ENCODE results near the gene SLC46A3. TPM values are rescaled to one million over a fixed set of nuclear protein-coding genes. Genes with fewer than 3 reads are reported as not detected.
"Not testable (repeated sequence)": the region's sequence is repeated elsewhere in the genome, so short reads cannot be mapped to it uniquely, and the experiment has no call there.

SLC46A3 gene, protein sequence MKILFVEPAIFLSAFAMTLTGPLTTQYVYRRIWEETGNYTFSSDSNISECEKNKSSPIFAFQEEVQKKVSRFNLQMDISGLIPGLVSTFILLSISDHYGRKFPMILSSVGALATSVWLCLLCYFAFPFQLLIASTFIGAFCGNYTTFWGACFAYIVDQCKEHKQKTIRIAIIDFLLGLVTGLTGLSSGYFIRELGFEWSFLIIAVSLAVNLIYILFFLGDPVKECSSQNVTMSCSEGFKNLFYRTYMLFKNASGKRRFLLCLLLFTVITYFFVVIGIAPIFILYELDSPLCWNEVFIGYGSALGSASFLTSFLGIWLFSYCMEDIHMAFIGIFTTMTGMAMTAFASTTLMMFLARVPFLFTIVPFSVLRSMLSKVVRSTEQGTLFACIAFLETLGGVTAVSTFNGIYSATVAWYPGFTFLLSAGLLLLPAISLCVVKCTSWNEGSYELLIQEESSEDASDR
- polyA plus RNA-seq (2013, experiment 1 of 2; ENCODE audit: insufficient read length): 4.1 TPM
- 6.7 TPM for polyA plus RNA-seq (2013, experiment 2 of 2; ENCODE audit: insufficient read length)

DNA sequence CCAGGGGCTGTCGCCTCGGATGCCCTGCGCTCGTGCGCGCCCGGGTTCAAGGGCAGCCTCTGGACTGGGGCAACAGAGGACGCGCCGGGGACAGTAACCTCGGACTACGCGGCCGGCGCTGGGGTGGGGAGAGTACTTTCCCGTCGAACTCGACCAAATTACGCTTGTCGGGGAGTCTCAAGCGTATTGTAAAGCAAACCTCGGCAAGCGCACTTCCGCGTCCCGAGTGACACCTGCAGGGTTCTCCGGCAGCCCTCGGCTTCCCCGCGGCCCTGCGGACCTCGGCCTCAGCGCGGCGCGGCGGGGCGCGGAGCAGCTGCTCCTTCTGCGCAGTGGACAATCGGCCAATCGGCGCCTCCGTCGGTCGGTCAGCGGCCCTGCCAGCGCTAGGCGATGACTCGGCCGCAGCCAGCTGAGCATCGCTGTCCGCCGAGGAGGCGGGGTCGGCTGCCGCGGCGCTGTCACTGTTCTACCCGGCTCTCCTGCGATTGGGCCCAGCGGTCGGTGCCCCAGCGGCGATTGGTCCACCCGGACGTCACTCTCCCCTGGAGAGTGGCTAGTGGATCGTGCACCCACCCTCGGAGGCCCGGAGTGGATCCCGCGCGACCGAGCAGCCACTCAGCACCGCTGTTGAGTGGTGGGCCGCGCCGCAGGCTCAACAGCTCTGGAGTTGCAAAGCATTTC lies at the start of gene SLC46A3:
TSS of gene SLC46A3 (minus strand) at position 428 of the 684 bp plus-strand sequence. CDS start 972 bp downstream, outside the sequence.
- DNase-seq: peak; percentile 98

DNA sequence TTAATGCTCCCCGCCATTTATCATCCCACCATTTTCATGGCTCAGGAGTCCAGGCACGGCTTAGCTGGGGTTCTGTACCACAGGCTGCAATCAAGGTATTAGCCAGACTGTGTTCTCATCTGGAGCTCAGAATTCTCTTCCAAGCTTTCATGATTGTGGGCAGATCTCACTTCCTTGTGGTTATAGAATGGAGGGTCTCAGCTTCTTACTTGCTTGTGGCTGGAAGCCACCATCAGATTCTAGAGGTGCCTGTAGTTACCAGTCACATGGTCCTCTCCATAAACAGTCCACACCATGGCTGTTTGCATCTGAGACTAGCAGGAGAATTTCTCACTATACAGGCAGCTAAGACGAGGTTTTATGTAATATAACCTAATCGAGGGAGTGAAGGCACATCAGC lies 45.1 kb upstream of the SLC46A3 start:
- no peak for DNase-seq

DNA sequence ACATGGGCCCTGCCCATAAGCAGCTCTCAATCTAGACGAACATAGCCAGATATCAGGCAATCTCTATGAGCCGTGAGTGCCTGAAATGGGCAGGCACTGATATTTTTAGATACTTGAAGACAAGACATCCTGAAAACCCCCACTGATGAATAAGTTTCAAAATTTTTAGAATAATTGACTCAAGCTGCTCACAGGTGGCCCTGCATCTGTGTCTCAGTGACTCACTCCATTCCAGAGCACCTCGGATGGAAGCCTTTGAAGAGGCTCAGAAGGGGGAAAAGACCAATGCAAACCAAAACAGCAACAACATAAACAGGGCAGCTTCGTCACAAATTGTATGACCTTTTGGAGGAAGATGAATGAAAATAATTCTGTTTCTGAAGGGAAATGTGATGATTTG lies 42.8 kb upstream of the SLC46A3 start:
- peak; percentile 10 for DNase-seq

DNA sequence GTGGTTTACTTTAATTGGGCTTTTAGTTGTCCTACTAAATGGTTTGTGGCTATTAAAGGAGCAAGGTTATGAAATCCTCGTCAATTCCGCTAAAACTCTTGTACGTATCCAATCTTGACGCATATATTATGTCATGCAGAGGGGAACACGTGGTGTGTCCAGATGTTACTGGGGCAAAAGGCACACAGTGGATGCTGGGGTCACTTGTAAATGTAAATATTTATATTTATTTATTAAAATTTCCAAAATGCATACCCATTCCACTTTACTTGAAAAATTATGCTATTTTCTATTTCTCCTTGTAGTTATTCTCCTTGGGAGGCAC lies 36.7 kb upstream of the SLC46A3 start:
- no peak for DNase-seq

DNA sequence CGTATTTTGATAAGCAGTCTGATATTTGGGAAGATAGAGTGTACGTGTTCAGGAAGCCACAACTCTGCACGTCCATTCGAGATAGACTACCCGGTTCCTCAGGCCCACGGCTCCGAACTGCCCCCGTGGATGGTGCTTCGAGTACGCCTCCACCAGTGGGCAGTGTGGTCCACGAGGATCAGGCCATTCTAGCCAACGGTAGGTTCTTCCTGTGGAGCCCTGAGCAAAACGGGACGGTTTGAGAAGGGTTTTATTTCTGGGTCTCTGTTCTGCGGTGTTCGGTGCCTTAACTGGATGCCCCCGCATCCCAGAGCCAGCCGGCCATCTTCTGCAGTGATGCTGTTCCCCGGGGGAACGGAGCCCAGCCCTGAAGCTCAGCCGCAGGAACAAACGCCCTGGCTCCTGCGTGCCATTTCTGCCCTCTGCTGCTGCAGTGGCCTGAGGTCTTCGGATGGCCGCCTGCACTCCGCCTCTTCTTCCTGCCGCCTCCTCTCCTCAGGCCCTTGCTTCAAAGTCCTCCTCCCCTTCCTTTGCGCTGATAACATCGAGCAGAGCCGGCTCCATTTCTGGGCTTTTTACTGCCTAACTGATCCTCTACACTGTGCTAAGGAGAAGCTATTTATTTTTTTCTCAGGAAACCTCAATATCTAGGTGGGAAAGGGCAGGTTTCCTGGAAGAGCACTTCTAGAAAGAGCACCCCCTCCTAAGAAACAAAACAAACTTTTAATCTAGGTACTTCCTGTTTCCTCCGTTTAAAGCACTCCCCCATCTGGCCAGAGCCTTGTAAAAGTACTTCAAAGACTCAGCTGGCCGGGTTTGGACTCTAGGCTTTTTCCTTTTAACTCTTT lies 36.2 kb upstream of the SLC46A3 start:
- peak; percentile 31 for DNase-seq

DNA sequence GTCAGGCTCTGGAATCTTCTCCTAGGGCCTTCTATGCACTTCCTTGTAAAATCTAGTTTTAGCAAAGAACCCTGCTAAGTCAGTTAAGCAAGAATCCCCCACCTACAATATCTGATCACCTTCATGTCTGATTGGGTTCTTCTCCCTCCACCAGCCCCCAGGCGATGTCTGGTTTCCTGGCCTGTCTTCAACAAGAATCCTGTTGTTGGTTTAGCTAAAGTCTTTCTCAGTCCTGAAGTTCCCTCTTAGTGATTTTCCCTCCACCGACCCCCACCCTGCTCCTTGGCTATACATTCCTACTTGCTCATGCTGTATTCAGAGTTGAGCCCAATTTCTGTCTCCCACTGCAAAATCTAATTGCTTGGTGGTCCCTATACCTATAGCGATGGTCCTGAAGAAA lies 35.2 kb upstream of the SLC46A3 start:
- DNase-seq: peak; percentile 56

DNA sequence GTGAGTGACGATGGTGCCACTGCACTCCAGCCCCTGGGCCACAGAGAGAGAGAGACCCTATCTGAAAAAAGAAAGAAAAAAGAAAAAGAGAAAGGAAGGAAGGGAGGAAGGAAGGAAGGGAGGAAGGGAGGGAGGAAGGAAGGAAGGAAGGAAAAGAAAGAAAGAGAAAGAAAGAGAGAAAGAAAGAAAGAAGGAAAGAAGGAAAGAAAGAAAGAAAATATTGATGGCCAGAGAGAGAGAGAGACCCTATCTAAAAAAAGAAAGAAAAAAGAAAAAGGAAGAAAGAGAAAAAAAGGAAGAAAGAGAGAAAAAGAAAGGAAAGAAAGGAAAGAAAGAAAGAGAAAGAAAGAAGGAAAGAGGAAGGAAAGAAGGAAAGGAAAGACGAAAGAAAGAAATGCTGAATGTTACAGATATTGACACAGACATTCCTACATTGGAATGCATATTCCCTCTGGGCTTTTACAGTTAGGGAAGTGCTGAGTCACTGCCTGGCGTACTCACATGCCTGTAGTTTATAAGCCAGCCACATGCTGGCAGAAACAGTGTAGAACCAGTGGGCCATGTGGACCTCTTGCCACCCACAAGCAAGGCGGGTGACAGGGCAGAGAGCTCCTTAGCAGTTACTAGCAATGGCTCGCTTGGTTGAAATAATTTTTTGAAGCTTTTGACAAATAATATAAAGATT lies 34.6 kb upstream of the SLC46A3 start:
- peak; percentile 97 for DNase-seq

DNA sequence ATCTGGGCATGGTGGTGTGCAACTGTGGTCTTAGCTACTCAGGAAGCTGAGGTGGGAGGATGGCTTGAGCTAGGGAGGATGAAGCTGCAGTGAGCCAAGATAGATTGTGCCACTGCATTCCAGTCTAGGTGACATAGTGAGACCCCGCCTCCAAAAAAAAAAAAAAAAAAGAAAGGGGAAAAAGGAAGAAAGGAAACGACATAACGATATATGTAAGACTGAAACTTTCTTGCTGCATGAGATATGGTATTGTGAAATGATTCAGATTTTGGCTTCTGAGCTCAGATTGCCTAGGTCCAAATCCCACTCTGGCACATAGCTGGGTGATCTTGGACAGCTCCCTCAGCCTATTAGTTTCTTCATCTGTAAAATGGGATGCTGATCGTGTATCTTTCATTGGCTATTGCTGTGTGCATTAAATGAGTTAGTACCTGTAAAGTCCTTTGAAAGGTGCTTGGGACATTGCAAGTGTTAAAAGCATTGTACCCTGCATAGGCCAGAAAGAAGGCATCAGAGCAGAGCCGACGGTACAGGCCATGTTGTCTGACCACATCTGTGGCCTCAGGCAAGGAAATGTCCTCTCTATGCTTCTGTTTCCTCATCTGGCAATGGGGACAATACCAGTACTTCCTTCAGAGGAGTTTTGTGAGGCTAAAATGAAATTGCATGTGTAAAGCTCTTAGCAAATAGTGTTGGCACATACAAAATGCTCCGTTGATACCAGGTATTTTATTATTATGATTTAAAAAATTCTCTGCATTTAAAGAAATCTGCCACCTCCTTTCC lies 32.6 kb upstream of the SLC46A3 start:
- DNase-seq: no peak

DNA sequence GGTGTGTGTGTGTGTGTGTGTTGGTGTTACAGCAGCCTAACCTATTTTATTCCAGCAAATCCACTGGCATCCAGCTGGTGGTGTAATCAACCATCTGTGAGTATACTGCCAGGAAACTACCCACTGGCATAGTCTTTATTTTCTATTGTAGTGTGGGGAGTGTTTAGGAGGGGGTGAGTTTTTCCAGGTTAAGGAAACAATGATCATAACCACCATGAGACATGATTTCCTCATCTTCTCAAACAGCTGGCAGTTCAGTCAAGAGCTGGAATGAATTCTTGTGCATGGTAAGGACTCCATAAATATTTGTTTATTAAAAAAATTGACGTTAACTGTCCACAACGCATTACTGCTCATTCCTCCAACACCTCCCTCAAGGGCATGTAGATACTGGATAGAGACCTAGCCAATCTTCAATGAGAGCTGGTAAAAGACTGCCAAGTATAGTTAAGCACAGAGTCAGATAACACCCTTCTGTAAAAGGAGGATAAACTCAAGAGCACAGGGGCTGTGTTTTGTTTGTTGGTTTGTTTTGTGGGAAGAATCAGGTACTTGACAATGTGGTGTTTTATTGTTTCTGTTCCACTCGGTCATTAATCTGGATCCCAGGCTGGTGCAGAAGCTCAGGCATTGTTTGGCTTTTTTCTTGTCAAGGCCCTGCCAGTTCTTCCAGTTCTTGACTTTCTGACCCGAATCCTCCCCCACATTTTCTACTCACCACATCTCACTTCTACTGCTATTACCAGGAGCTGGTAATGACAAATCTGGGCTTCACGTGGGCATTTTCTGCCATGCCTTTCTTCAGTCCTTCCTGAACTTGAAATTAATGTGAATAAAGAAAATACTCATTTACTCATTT lies 31.6 kb upstream of the SLC46A3 start:
- no peak for DNase-seq

DNA sequence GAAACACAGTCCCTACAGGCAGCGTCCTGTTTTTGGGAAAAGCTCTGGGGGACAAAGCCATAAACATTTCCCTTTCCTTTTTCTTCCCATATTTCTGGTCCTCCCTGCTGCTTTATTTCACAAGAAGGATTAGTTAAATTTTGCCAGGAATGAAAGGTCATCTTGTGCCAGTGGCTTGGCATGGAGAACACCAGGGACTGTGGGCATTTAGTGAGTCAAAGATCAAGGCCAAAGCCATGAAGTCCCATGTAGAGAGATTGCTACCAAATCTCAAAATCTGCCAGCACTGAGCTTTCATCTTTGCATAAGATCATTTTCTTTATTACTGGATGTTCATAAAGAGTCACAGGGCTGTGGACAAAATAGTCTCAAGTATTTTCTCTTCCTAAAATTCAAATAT lies 29.1 kb upstream of the SLC46A3 start:
- no peak for DNase-seq

DNA sequence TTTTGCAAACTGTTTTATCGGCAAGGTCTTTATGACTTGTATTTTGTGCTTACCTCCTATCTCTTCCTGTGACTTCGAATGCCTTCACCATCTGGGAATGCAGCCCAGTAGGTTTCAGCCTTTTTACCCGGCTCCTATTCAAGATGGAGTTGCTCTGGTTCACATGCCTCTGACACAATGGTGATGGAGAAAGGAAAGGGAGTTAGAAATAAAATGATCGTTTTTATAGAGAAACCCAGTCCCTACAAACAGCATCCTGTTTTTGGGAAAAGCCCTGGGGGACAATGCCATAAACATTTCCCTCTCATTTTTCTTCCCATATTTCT lies 27.5 kb upstream of the SLC46A3 start:
- DNase-seq: no peak

DNA sequence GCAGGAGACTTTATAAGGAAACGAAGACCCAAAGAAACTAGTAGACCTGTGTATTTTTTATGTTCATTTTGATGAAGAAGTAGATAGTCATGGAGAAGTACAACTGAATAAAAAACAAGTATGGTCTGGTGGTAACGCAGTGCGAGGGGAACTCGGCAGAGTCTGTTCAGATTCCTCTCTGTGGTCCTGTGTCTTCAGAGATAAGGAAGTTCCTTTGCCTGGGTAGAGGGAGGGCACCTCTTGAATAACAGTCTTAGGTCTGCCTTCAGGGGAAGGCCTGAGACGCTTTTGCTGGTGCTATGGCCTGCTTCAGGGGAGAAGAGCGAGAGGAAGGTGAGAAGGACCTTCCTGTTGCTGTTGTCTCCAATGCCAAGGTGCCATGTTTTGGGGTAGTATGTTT lies 25.9 kb upstream of the SLC46A3 start:
- DNase-seq: no peak

DNA sequence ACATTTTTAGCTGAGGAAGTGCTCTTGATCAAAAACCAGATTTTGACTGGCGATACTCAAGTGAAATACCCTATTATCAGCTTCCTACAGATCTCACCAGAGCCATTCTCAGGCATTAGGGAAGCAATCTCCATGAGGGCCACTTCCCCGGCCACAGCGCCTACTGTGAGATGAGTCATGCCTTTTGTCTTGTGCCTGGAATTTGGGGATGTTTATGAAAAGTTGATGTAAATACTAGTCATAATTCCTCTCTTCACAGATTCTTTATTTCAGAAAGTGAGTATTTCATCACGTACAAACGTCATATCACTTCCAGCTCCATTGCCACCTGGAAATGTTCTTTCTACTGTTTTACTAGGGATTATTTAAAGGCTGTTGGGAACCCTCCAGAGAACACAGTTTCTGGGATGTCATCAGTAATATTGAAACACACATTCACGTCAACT lies 25.3 kb upstream of the SLC46A3 start:
- DNase-seq: peak; percentile 90

DNA sequence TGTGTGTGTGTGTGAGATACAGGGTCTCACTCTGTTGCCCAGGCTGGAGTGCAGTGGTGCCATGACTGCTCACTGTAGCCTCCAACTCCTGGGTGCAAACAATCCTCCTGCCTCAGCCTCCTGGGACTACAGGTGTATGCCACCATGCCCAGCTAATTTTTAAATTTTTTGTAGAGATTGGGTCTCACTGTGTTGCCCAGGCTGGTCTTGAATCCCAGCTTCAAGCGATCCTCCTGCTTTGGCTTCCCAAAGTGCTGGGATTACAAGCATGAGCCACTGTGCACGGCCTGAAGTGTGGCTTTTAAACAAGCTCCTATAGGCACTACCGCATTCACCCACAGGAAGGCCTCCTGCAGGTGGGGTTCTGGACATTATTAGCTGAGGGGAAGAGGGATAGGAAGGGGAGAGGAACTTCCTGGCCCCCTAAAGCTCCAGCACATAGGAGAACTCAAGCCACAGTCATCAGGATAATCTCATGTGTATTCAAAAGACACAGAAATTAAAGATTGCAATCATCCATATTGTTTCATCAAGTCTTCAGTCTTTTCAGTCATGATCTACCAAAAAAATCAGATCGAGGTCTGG lies 24.8 kb upstream of the SLC46A3 start:
- no peak for DNase-seq

DNA sequence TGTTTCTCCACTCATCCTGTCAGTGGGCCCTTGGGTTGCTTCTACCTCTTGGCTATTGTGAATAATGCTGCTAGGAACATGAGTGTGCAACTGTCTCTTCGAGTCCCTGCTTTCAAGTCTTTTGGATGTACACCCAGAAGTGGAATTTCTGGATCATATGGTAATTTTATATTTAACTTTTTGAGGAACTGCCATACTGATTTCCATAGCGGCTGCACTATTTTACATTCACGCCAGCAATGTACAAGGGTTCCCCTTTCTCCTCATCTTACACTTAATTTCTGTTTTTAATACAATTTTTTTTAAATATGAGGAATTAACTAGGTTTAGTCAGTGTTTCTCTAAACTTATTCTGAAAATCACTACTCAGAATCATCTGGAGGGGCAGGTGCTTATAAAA lies 24.2 kb upstream of the SLC46A3 start:
- DNase-seq: no peak

DNA sequence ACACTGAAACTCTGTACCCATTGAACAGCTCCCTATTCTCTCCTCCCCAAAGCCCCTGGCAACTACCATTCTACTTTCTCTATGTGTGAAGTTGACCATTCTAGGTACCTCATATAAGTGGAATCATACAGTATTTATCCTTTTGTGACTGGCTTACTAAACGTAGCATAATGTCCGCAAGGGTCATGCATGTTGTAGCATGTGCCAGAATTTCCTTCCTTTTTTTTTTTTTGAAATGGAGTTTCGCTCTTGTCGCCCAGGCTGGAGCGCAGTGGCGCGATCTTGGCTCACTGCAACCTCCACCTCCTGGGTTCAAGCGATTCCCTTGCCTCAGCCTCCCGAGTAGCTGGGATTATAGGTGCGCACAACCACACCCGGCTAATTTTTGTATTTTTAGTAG lies 23.7 kb upstream of the SLC46A3 start:
- DNase-seq: not testable (repeated sequence)

DNA sequence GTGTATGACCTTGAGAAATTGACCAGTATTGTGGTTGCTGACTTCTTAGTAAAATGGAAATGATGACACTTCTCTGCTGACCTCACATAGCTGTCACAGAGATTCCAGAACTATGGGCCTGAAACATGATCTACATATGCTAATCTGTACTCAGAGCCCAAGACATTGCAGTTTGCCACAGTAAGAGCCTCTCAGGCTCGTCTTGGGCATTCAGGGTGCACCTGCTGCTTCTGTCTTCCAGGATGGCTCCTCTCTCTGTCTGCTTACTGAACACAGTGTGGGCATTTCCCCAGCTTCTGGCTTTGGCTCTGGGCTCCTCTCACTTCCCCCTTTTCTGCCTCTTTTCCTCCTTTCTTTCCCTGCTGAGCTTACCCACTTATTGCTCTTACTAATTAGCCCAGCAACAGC lies 22.3 kb upstream of the SLC46A3 start:
- DNase-seq: no peak

DNA sequence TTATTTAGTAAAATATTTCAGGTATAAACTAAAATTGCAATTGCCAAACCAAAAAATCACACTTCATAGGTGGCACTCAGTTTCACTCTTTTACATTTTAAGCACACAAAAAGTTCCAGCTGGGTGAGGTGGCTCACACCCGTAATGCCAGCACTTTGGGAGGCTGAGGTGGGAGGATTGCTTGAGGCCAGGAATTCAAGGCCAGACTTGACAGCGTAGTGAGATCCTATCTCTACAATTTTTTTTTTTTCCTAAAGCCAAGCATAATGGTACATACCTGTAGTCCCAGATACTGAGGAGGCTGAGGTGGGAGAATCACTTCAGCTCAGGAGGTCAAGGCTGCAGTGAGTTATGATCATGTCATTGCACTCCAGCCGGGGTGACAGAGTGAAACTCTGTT lies 20.6 kb upstream of the SLC46A3 start:
- no peak for DNase-seq

DNA sequence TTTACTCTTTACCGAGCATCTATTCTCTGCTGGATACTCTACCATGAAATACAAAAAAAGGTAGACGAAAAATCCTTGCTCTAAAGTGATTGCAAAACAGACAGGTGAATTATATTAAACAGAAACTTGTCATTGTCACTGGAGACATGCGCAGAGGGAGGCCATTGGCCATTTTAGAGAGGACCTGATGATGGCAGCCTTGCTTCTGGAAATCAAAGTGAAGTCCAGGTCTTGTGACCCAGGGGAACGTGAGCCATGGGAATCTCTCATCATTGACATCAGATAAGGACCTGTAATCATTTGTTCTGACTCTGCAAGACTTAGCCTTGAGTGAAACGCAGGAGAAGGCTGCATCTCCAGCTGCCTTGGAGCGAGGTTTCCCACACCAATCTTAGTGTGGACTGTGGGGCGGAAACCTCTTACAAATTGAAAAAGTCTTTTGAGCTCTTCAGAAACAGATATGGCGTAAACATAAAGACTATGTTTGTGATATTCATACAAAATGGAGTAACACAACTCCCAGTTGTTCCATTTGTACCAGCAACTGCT lies 16.8 kb upstream of the SLC46A3 start:
- DNase-seq: no peak

DNA sequence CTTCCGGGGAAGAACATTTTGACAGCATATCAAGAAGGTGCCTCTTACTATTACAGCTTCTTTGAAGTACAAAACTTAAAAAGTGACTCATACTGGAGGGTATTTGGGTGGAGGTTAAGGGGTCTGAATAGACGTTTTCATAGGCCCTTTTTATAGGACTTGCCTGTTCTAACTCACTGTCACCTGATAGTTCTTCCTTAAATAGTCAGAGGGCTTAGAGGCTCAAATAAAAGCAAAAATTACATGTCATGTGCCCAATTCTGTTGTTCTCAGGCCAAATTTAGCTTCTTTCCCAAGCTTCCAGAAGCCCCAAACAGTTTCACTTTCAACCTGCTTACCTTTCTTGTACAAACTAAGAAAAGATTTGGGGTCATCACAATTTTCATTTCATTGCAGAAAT lies 16.1 kb upstream of the SLC46A3 start:
- DNase-seq: no peak
